T-helper 2 cell treated with Interferon-gamma antibody and Interleukin-4, amounts not matched to agents 100 ng/mL and 5 ng/mL, for 36 hours (primary cell): ENCODE results near the gene INSIG1. TPM values are rescaled to one million over a fixed set of nuclear protein-coding genes. Genes with fewer than 3 reads are reported as not detected.

Experiments
- intact Hi-C: fragments of 100-400 bp; cut with micrococcal nuclease; formaldehyde crosslinking; loops from one replicate; pipeline ENCODE4 v1.15.1; 2023
- total RNA-seq: library from RNA; stranded (reverse); gene quantifications from 2 replicates; pipeline ENCODE4 v1.2.3, GENCODE V29; 2022

The INSIG1 gene
- total RNA-seq, 1 donor from 2014 or later: 105 TPM

GRCh38 chr7:155283565-155284194 lies 14.0 kb upstream of the INSIG1 start:
- intact Hi-C loops: loop anchor here (2.0 to 5.0 kb wide), 2 partner anchors 13 to 76 kb away; partner anchors contain the start of gene INSIG1

GRCh38 chr7:155284496-155285274 lies 13.0 kb upstream of the INSIG1 start:
- intact Hi-C loops: loop anchor here (5.0 kb wide), 1 partner anchor 77 kb away; no protein-coding TSS in a partner anchor

GRCh38 chr7:155285423-155285822 lies 12.3 kb upstream of the INSIG1 start:
- intact Hi-C loops: no loop called here

- intact Hi-C loops: no loop called here
These were observed 11.8 kb upstream of the INSIG1 start for GRCh38 chr7:155285833-155286232.

- intact Hi-C loops: no loop called here
These were observed 11.0 kb upstream of the INSIG1 start for GRCh38 chr7:155286686-155287085.

- intact Hi-C loops: no loop called here
These were observed 10.3 kb upstream of the INSIG1 start for GRCh38 chr7:155287284-155287935.

GRCh38 chr7:155288055-155288454 lies 9.6 kb upstream of the INSIG1 start:
- intact Hi-C loops: loop anchor here (1.0 kb wide), 1 partner anchor 9 kb away; the partner anchor contains the start of gene INSIG1

GRCh38 chr7:155289107-155289506 lies 8.6 kb upstream of the INSIG1 start:
- intact Hi-C loops: no loop called here

- intact Hi-C loops: no loop called here
These were observed 7.7 kb upstream of the INSIG1 start for GRCh38 chr7:155289949-155290501.

- intact Hi-C loops: no loop called here
These were observed 6.6 kb upstream of the INSIG1 start for GRCh38 chr7:155291045-155291530.

- intact Hi-C loops: no loop called here
These were observed 5.9 kb upstream of the INSIG1 start for GRCh38 chr7:155291729-155292128.

GRCh38 chr7:155292680-155293226 lies 4.9 kb upstream of the INSIG1 start:
- intact Hi-C loops: no loop called here

GRCh38 chr7:155293721-155294510 lies 3.8 kb upstream of the INSIG1 start:
- intact Hi-C loops: no loop called here

- intact Hi-C loops: no loop called here
These were observed 3.2 kb upstream of the INSIG1 start for GRCh38 chr7:155294511-155294778.

- intact Hi-C loops: no loop called here
These were observed 2.2 kb upstream of the INSIG1 start for GRCh38 chr7:155295511-155295910.

- intact Hi-C loops: loop anchor here (2.0 kb wide), 4 partner anchors 13 to 1843 kb away; partner anchors contain the start of genes RBM33 and UBE3C
These were observed 1.5 kb upstream of the INSIG1 start for GRCh38 chr7:155296006-155296787.

GRCh38 chr7:155296788-155297516 lies 726 bp upstream of the INSIG1 start:
- intact Hi-C loops: loop anchor here (1.0 to 2.0 kb wide), 8 partner anchors 9 to 1842 kb away; partner anchors contain the start of genes RBM33 and UBE3C

- intact Hi-C loops: no loop called here
These were observed 683 bp downstream of the INSIG1 start for GRCh38 chr7:155298288-155298833.
